A673 (cell line): Measurements from ENCODE around the gene TANC1. TPM values are rescaled to one million over a fixed set of nuclear protein-coding genes. Genes with fewer than 3 reads are reported as not detected.

Source experiments
- BruUV-seq: library from RNA; stranded (reverse); fragments of 400-500 nt; replicated peaks from 2 replicates; lab custom pipeline; 2021; lab: Mats Ljungman, UMichigan
- CTCF ChIA-PET: fragments of 300-600 bp; sonication (Branson Sonifier 250); formaldehyde crosslinking; loops from one replicate; lab custom pipeline; 2022; ENCODE audit warnings: antibody characterized with exemption; lab: Charles Lee
- POLR2A ChIA-PET: fragments of 300-600 bp; sonication (Branson Sonifier 250); formaldehyde crosslinking; loops from one replicate; lab custom pipeline; 2022; ENCODE audit warnings: antibody characterized with exemption; ENCODE audit not compliant: low non-redundant PET; lab: Charles Lee
- DNase-seq: peaks from one replicate; pipeline ENCODE4 v3.0.0-alpha.2; 2015; ENCODE audit warnings: low spot score
- H3K27ac ChIP-seq: fragments of 200-600 bp; sonication (generic); 2 replicates; pipeline ENCODE4 v1.5.1; 2016; ENCODE audit warnings: mixed run types, low read depth, mild to moderate bottlenecking, mixed read lengths, antibody characterized with exemption, low read length; ENCODE audit not compliant: poor library complexity, severe bottlenecking
- H3K27me3 ChIP-seq: fragments of 200-600 bp; sonication (generic); replicated peaks from 2 replicates; pipeline ENCODE4 v1.6.1; 2017; ENCODE audit warnings: mixed run types, low read depth, mild to moderate bottlenecking, mixed read lengths, antibody characterized with exemption, low read length; ENCODE audit not compliant: insufficient read depth, poor library complexity
- H3K36me3 ChIP-seq: fragments of 200-600 bp; sonication (generic); 2 replicates; pipeline ENCODE4 v1.6.1; 2016; ENCODE audit warnings: mixed run types, mild to moderate bottlenecking, mixed read lengths, antibody characterized with exemption, low read length; ENCODE audit not compliant: insufficient read depth, poor library complexity, severe bottlenecking
- H3K4me1 ChIP-seq: fragments of 200-600 bp; sonication (generic); 2 replicates; pipeline ENCODE4 v1.6.1; 2017; ENCODE audit warnings: mixed run types, mild to moderate bottlenecking, mixed read lengths, antibody characterized with exemption, low read length; ENCODE audit not compliant: insufficient read depth, poor library complexity, severe bottlenecking
- H3K4me3 ChIP-seq: fragments of 200-600 bp; sonication (generic); 2 replicates; pipeline ENCODE4 v1.5.1; 2016; ENCODE audit warnings: low read depth, mixed run types, mild to moderate bottlenecking, mixed read lengths, low read length; ENCODE audit not compliant: poor library complexity, severe bottlenecking
- H3K9me3 ChIP-seq: fragments of 200-600 bp; sonication (generic); 2 replicates; pipeline ENCODE4 v1.6.1; 2016; ENCODE audit warnings: mixed run types, low read depth, mild to moderate bottlenecking, mixed read lengths, antibody characterized with exemption, low read length; ENCODE audit not compliant: poor library complexity, severe bottlenecking
- CTCF ChIP-seq: fragments of 300-800, 200-600 bp; sonication (generic); conservative IDR thresholded peaks from 2 replicates; pipeline ENCODE4 v1.5.1; 2017; ENCODE audit warnings: low read depth, mild to moderate bottlenecking, antibody characterized with exemption, low read length, moderate library complexity, mixed read lengths
- EZH2 ChIP-seq: fragments of 200-600 bp; sonication (generic); IDR thresholded peaks from 2 replicates; pipeline ENCODE4 v1.6.1; 2017; ENCODE audit warnings: borderline replicate concordance, low read depth, mild to moderate bottlenecking, mixed read lengths, antibody characterized with exemption, low read length; ENCODE audit not compliant: poor library complexity, severe bottlenecking
- intact Hi-C: fragments of 100-400 bp; cut with micrococcal nuclease; formaldehyde crosslinking; loops from one replicate; pipeline ENCODE4 v1.10.0; 2022; ENCODE audit not compliant: unreplicated experiment
- total RNA-seq: library from RNA; stranded (reverse); gene quantifications from 2 replicates; pipeline ENCODE4 v1.2.3, GENCODE V29; 2021

The TANC1 gene
- total RNA-seq, 1 experiment from 2014 or later: 9.0 TPM

DNA sequence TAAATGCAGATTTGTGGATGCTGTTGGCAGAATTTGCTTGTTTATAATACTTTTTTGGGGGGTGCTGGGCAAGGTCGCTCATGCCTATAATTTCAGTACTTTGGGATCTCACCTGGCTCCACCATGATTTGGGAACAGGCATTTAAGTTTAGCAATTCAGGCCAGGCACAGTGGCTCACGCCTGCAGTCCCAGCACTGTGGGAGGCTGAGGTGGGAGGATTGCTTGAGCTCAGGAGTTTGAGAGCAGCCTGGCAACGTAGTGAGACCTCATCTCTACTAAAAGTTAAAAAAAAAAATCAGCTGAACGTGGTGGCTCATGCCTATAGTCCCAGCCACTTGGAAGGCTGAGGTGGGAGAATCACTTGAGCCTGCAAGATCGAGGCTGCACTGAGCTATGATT, 20.7 kb downstream of the TANC1 start:
- no peak overlapping the region for H3K27ac ChIP-seq
- TF ChIP-seq EZH2 (no peak), CTCF (no peak)
- no peaks in the 10 kb centered on the region for H3K27me3 ChIP-seq
- intact Hi-C loops: no loop called here
- no peaks in the 10 kb centered on the region for H3K36me3 ChIP-seq
- peaks cover 6% of the 10 kb centered on the region for H3K4me1 ChIP-seq
- no peaks in the 10 kb centered on the region for H3K9me3 ChIP-seq
- CTCF ChIA-PET: interaction anchor here (0.7 kb wide), 1 partner anchor 461 kb away, joined by 3 read pairs; no protein-coding TSS in a partner anchor
- BruUV-seq: no TSS peak
- no peak overlapping the region for H3K4me3 ChIP-seq
- no peak for DNase-seq
- POLR2A ChIA-PET: no interaction called here

- no peak for DNase-seq
- POLR2A ChIA-PET: no interaction called here
- CTCF ChIA-PET: no interaction called here
- Histone ChIP-seq H3K4me3 (no peak overlapping the region), H3K4me1 (peaks cover 5% of the 10 kb centered on the region), H3K27ac (no peak overlapping the region), H3K9me3 (no peaks in the 10 kb centered on the region), H3K36me3 (no peaks in the 10 kb centered on the region), H3K27me3 (no peaks in the 10 kb centered on the region)
- no TSS peak for BruUV-seq
- intact Hi-C loops: no loop called here
- TF ChIP-seq EZH2: no peak
- no peak for TF ChIP-seq CTCF
Observed at GRCh38 chr2:158990397-158991214, 22.2 kb downstream of the TANC1 start.

- CTCF ChIA-PET: no interaction called here
- no peak for TF ChIP-seq EZH2
- no peak for TF ChIP-seq CTCF
- Histone ChIP-seq H3K27ac (no peak overlapping the region), H3K4me1 (peaks cover 5% of the 10 kb centered on the region), H3K9me3 (no peaks in the 10 kb centered on the region), H3K36me3 (no peaks in the 10 kb centered on the region), H3K4me3 (no peak overlapping the region), H3K27me3 (no peaks in the 10 kb centered on the region)
- no TSS peak for BruUV-seq
- POLR2A ChIA-PET: no interaction called here
- no peak for DNase-seq
- intact Hi-C loops: no loop called here
Observed at GRCh38 chr2:158993030-158993429, 24.6 kb downstream of the TANC1 start.
